K562 (cell line): Measurements from ENCODE around the gene NEB. TPM values are rescaled to one million over a fixed set of nuclear protein-coding genes. Genes with fewer than 3 reads are reported as not detected.
A peak's percentile ranks its signal among the peaks of the same experiment; 100 is the strongest.

Experiments
- CREB1 ChIP-seq, 2 experiments: sonication (generic) in 1 of 2; formaldehyde crosslinking in 1 of 2; IDR thresholded peaks; 2 replicates each; pipeline versions ENCODE4 v1.6.1 to v1.8.0; 2012 to 2022; ENCODE audit warnings: inconsistent platforms in 1 of 2, mild to moderate bottlenecking in 1 of 2, missing genetic modification reagents in 1 of 2, moderate library complexity in 1 of 2
- DDX20 ChIP-seq: fragments of 450-650 bp; IDR thresholded peaks from 2 replicates; pipeline ENCODE4 v1.6.1; 2016; ENCODE audit warnings: missing genetic modification characterization, low read depth, mild to moderate bottlenecking, missing compliant biosample characterization, moderate library complexity
- DIDO1 ChIP-seq: fragments of 450-650 bp; IDR thresholded peaks from 2 replicates; pipeline ENCODE4 v1.6.1; 2016; ENCODE audit warnings: low read depth, missing biosample characterization, missing genetic modification characterization
- FOXM1 ChIP-seq, 2 experiments: fragments of 450-650 bp in 1 of 2; sonication (generic) in 1 of 2; formaldehyde crosslinking in 1 of 2; IDR thresholded peaks; 2 replicates each; pipeline versions ENCODE4 v1.6.1 to v1.9.0; 2017 to 2022; ENCODE audit warnings: low read depth in 2 of 2, mild to moderate bottlenecking in 2 of 2, missing genetic modification reagents in 1 of 2, moderate library complexity in 1 of 2
- GTF2A2 ChIP-seq: IDR thresholded peaks from 2 replicates; pipeline ENCODE4 v1.6.1; 2016; ENCODE audit warnings: mild to moderate bottlenecking, missing genetic modification characterization, missing compliant biosample characterization
- HNRNPL ChIP-seq: fragments of 200-400 bp; formaldehyde crosslinking; IDR thresholded peaks from 2 replicates; pipeline ENCODE4 v1.6.1; 2017; ENCODE audit warnings: low read depth, mild to moderate bottlenecking, low read length
- NCOA4 ChIP-seq: fragments of 450-650 bp; IDR thresholded peaks from 2 replicates; pipeline ENCODE4 v1.6.1; 2018; ENCODE audit warnings: mild to moderate bottlenecking; ENCODE audit not compliant: partially characterized antibody
- NONO ChIP-seq, 2 experiments: fragments of 200-400 bp in 1 of 2; fragments of 450-650 bp in 1 of 2; formaldehyde crosslinking in 1 of 2; IDR thresholded peaks; 2 replicates each; pipeline ENCODE4 v1.6.1; 2017; ENCODE audit warnings: low read depth in 2 of 2, mild to moderate bottlenecking in 2 of 2, moderate library complexity in 2 of 2, low read length in 1 of 2
- POLR2AphosphoS2 ChIP-seq: IDR thresholded peaks from 2 replicates; pipeline ENCODE4 v1.6.1; 2012; ENCODE audit warnings: low read length, improper control_type of control experiment
- PPARD ChIP-seq: fragments of 250-450 bp; sonication (Bioruptor Pico); IDR thresholded peaks from 2 replicates; pipeline ENCODE4 v1.8.0; 2022; ENCODE audit warnings: inconsistent platforms, mild to moderate bottlenecking, moderate library complexity
- RBM25 ChIP-seq: fragments of 200-400 bp; formaldehyde crosslinking; IDR thresholded peaks from 2 replicates; pipeline ENCODE4 v1.6.1; 2018; ENCODE audit warnings: low read length, low read depth, moderate library complexity; ENCODE audit not compliant: severe bottlenecking
- RBM39 ChIP-seq: fragments of 200-400 bp; formaldehyde crosslinking; optimal IDR thresholded peaks from 2 replicates; pipeline ENCODE3; 2018; ENCODE audit warnings: low read depth, low read length
- SMAD3 ChIP-seq: fragments of 450-650 bp; formaldehyde crosslinking; conservative IDR thresholded peaks from 2 replicates; pipeline ENCODE4 v1.4.0; 2020; ENCODE audit warnings: mild to moderate bottlenecking
- SPI1 ChIP-seq: IDR thresholded peaks from 2 replicates; pipeline ENCODE4 v1.6.1; 2011; ENCODE audit warnings: low read depth, low read length, control low read depth, borderline replicate concordance
- ZBED1 ChIP-seq: IDR thresholded peaks from 2 replicates; pipeline ENCODE4 v1.6.1; 2014
- ZBTB17 ChIP-seq: fragments of 450-650 bp; formaldehyde crosslinking; IDR thresholded peaks from 2 replicates; pipeline ENCODE4 v1.4.0; 2020; ENCODE audit warnings: mild to moderate bottlenecking
- ZNF134 ChIP-seq: fragments of 250-450 bp; sonication (Bioruptor Pico); conservative IDR thresholded peaks from 2 replicates; pipeline ENCODE4 v1.4.0; 2020
- ZNF146 ChIP-seq: IDR thresholded peaks from one replicate; pipeline ENCODE4 v1.6.1; 2018; ENCODE audit warnings: missing compliant biosample characterization; ENCODE audit not compliant: unreplicated experiment
- ZNF174 ChIP-seq: fragments of 250-450 bp; sonication (Bioruptor Pico); IDR thresholded peaks from 2 replicates; pipeline ENCODE4 v1.4.0; 2020; ENCODE audit warnings: mild to moderate bottlenecking
- ZNF644 ChIP-seq: fragments of 200-800 bp; sonication (Bioruptor generic); IDR thresholded peaks from 2 replicates; pipeline ENCODE4 v1.6.1; 2016; ENCODE audit warnings: low read depth, missing genetic modification characterization, missing compliant biosample characterization
- polyA plus RNA-seq, 8 experiments: library from polyadenylated mRNA; depleted of rRNA in 4 of 8; stranded (reverse) in 5 of 8; unstranded in 3 of 8; fragments of >200 nt; fragmentation: Nextera tagmentation in 2 of 8; fragmentation: Illumina TruSeq in 1 of 8; extraction: Ambion mirVana in 2 of 8; extraction: Trizol in 1 of 8; gene quantifications; 2 replicates each; pipeline versions ENCODE4 v1.2.1 to v1.2.3, GENCODE V29; 2011 to 2014; ENCODE audit warnings: inconsistent platforms in 1 of 8, missing spikeins in 1 of 8
- total RNA-seq, 7 experiments: library from RNA; depleted of rRNA in 6 of 7; stranded (reverse); fragments of >200 nt in 6 of 7; fragmentation: Illumina TruSeq in 2 of 7; extraction: Trizol in 2 of 7; gene quantifications; 2 replicates each; pipeline versions ENCODE4 v1.2.1 to v1.2.3, GENCODE V29; 2011 to 2021; ENCODE audit warnings: low replicate concordance in 1 of 7
- TF ChIP-seq, protein P1 (sequence below): fragments of 250-450 bp; sonication (Bioruptor Pico); IDR thresholded peaks from 2 replicates; pipeline ENCODE4 v1.9.0; 2021; ENCODE audit warnings: mild to moderate bottlenecking
- TF ChIP-seq, protein P2 (sequence below): fragments of 450-650 bp; IDR thresholded peaks from 2 replicates; pipeline ENCODE4 v1.6.1; 2016; ENCODE audit warnings: mild to moderate bottlenecking
- TF ChIP-seq, protein P3 (sequence below): sonication (generic); formaldehyde crosslinking; IDR thresholded peaks from 2 replicates; pipeline ENCODE4 v1.8.0; 2022; ENCODE audit warnings: missing genetic modification reagents, mild to moderate bottlenecking, borderline replicate concordance

The NEB gene
- total and polyA plus RNA-seq, 9 of the 15 experiments (the other 6 are each of a cell fraction or from before 2014, with no cell fraction given) = 1.7 to 3.8 (median 2.9) TPM

DNA sequence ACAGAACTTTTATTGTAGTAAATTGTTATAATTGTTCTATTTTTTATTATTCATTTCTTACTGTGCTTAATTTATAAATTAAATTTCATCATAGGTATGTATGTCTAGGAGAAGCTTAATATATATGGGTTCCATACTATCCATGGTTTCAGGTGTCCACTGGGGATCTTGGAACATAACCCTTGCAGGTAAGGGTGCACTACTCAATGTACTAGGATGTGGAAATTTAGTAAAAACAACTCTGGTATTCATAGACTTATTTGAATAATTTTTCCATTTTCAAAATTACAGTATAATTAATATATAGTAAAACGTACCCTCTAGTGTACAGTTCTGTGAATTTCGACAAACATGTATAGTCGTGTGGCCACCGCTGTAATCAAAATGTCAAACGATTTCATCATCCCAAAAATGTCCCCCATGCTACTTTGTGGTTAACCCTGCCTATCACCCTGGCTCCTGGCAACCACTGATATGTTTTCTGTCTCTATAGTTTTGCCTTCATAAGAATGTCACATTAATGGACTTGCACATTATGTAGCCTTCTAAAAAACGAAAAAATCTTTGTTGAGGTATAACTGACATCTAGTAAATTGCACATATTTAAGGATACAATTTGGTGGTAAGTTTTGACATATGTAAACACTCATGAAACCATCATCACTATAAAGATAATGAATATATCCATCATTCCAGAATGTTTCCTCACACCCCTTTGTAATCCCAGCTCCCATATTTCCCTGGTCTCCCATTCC is 48.3 kb upstream of the NEB start (continued):
- TF ChIP-seq PPARD (CRISPR knock-in tag) (no peak), ZBED1 (no peak), ZNF644 (tag) (peak; percentile 91), GTF2A2 (tag) (no peak), NONO (IDR thresholded peaks at IDR 0.05; ENCODE audit: low read depth in 2 of 2, low read length in 1 of 2) (no peak), RBM39 (no peak), CREB1 (IDR thresholded peaks at IDR 0.05) (no peak), CREB1 (CRISPR knock-in tag; IDR thresholded peaks at IDR 0.05) (no peak), POLR2AphosphoS2 (no peak), DIDO1 (tag) (no peak), RBM25 (peak; percentile 6), HNRNPL (no peak), ZNF174 (no peak), SMAD3 (peak; percentile 56; the same call in 1 of the 2 replicates), ZNF146 (CRISPR knock-in tag) (no peak), SPI1 (no peak), ZNF134 (CRISPR knock-in tag) (0 out of 2 replicates have a peak, but pooled peaks have one; percentile 37), DDX20 (tag) (peak; percentile 34), ZBTB17 (CRISPR knock-in tag) (no peak), FOXM1 (IDR thresholded peaks at IDR 0.05; ENCODE audit: low read depth) (peak; percentile 65; the same call in 1 of the 2 replicates), FOXM1 (CRISPR knock-in tag; IDR thresholded peaks at IDR 0.05; ENCODE audit: low read depth) (no peak), NCOA4 (no peak)
- TF ChIP-seq, protein P1, sequence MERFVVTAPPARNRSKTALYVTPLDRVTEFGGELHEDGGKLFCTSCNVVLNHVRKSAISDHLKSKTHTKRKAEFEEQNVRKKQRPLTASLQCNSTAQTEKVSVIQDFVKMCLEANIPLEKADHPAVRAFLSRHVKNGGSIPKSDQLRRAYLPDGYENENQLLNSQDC = no peak
- TF ChIP-seq, protein P2, sequence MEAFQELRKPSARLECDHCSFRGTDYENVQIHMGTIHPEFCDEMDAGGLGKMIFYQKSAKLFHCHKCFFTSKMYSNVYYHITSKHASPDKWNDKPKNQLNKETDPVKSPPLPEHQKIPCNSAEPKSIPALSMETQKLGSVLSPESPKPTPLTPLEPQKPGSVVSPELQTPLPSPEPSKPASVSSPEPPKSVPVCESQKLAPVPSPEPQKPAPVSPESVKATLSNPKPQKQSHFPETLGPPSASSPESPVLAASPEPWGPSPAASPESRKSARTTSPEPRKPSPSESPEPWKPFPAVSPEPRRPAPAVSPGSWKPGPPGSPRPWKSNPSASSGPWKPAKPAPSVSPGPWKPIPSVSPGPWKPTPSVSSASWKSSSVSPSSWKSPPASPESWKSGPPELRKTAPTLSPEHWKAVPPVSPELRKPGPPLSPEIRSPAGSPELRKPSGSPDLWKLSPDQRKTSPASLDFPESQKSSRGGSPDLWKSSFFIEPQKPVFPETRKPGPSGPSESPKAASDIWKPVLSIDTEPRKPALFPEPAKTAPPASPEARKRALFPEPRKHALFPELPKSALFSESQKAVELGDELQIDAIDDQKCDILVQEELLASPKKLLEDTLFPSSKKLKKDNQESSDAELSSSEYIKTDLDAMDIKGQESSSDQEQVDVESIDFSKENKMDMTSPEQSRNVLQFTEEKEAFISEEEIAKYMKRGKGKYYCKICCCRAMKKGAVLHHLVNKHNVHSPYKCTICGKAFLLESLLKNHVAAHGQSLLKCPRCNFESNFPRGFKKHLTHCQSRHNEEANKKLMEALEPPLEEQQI = peak; percentile 79
- TF ChIP-seq, protein P3, sequence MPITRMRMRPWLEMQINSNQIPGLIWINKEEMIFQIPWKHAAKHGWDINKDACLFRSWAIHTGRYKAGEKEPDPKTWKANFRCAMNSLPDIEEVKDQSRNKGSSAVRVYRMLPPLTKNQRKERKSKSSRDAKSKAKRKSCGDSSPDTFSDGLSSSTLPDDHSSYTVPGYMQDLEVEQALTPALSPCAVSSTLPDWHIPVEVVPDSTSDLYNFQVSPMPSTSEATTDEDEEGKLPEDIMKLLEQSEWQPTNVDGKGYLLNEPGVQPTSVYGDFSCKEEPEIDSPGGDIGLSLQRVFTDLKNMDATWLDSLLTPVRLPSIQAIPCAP = no peak
